GM19193 (cell line): Measurements from ENCODE around the gene LAMP1.

Experiments used
- POLR2A ChIP-seq: IDR thresholded peaks from 4 replicates; pipeline ENCODE4 v1.6.1; 2011; ENCODE audit not compliant: insufficient read depth, insufficient read length; ENCODE audit errors: extremely low read depth

The LAMP1 gene

DNA sequence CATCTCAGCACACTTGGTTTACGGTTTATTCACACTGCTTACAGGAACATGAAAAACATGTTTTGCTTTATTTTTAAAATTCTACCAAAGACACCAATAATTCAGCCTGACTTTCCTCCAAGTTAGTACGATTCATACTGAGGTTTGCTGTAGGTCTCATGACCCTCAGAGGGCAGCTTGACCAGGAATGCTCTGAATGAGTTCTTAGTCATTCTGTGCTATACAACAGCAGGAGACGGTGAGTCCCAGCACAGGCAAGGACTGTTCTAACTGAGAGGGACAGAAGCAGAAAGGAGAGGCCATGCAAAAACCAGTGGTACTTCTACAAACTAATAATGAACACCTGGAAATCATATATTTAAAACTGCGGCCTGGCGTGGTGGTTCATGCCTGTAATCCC lies 60.5 kb downstream of the LAMP1 start:
- TF ChIP-seq POLR2A = no peak

DNA sequence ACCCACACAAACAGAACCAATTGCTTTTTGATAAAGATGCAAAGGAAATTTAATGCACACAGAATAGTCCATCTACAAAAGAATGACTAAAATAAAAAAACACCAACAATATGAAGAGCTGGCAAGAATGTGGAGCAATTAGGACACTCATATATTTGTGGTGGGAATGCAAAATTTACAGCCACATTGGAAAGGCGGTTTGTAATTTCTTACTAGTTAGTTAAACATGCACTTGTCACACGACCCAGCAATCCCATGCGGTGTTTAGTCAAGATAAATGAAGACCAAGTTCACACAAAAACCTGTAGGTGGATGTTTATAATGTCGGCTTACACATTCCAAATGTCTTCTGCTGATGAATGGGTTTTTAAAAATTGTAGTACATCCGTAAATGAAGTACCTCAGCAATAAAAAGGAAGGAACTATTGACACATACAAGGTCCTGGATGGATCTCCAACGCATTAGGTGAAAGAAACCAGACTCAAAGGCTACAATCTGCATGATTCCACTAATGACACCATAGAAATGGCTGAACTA lies 61.7 kb downstream of the LAMP1 start:
- no peak for TF ChIP-seq POLR2A

DNA sequence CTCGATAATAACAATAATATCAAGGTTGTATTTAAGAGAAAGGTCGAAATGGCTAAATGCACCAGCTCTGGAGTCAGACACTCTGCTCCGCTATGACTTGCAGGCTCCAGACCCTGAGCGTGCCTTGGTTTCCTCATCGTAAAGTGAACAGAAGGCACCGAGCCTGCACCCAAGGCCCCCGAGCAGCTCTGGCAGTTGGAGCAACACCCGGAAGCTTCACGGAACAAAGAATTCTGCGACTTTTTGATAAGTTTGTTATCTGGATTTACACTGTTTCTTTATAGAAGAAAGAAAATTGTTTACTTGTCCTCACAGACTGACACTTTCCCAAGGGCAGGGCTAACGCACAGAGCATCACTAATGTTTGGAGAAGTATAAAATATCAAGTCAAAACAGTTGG lies 62.5 kb downstream of the LAMP1 start:
- TF ChIP-seq POLR2A = no peak

DNA sequence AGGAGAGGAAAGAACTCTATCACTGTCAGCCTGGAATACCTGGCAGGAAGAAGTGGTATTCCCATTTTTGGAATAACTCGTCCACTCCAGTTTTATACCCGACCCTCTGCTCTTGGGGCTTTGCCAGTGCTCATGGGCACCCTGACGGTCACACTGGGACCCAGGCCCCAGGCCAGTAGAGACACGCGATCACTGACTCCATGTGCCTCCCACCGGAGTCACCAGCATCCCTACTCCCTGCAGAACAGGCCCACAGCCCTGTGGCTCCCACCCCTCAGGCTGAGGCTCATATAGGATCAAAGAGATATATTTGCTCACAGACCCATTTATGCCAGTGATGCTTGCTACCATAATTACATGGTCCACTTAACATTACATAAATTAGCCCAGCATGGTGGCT lies 63.4 kb downstream of the LAMP1 start:
- no peak for TF ChIP-seq POLR2A

DNA sequence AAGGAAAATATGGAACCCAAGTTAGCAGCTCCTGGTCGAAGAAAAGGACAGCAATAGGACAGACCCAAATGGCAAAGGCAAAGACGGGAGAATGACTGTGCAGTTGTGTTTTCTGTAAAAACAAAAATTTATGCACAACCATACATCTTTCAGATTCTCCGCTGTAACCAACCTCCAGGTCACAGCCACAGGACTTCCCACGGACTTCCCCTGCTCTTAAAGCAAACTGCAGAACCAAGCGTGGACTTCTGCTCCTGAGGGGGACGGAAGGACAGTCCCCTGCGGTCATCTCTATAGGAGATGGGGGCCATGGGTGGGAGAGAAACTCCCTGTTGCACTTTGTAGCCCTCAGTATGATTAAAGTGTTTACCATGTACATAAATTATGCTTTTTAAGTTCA lies 64.4 kb downstream of the LAMP1 start:
- no peak for TF ChIP-seq POLR2A

DNA sequence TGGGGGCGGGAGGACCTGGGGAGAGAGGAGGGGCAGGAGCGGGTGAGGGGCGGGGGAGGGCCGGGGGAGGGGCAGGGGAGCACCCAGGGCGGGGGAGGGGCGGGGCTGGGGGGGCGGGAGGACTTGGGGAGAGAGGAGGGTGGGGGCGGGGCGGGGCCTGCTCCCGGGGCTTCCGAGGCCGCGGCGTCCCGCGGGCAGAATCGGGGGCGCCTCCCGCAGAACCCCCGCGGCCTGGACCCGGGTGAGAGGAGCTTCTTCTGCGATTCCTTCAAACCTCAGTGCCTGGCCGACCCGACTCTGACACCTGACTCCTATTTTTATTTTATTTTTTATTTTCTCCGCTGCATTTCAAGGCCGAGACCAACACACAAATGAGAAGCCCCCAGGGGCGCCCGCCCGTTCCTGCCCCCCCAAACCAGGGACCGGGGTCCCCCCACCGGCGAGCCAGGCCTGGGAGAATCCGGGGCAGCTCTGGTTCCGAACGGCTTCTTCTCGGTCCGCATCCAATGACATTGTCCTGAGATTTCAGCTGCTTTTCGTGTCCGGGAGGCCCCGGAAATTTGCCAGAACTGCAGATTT lies 67.4 kb downstream of the LAMP1 start:
- no peak for TF ChIP-seq POLR2A

DNA sequence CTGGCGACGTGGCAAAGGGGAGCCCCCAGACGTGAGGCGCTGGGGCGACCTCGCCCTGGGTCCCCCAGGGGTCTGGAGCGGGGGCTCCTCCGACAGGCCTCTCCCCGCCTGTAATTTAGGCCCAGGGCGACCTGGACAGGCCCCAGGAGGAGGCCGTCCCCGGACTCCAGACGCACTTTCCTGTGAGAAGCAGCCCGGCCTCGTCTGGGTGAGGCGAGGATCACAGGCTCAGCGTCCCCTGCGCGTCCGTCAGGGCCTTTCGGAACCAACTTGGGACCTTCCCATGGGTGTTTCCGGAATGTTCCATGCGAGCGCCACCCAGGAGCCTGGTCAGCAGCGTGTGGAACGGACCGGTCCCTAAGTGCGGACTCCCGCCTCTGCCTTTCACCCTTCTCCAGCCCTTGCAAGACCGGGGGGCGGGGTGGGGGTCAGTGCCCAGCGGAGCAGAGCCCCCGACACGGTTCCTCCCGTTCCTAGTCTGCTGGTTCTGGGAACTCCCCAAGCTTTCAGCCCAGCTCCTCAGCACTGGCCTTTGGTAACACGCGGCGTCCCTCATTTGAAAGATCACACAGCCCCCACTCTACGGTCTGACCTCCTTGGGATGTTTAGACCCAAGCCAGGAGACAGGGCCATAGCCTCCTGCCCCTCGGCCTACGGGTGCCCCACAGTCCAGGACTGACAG lies 68.0 kb downstream of the LAMP1 start:
- TF ChIP-seq POLR2A = no peak

DNA sequence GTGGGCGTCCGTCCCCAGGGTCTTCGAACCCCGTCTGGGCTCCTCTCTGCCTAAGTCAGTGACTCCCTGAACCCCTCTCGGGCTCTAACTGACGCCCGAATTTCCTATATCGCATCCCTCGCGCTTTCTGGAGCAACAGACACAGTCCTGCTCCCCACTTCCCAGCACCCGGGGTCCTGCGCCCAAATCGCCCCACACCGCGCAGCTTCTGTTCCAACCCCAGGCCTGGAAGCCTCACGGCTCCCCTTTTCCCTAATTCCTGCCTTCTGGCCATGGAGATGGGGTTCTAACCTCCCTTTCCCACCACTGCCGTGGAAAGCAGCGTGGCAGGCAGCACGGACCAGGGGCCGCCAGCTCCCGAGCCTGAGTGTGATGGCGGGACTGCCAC lies 68.5 kb downstream of the LAMP1 start:
- TF ChIP-seq POLR2A = no peak

DNA sequence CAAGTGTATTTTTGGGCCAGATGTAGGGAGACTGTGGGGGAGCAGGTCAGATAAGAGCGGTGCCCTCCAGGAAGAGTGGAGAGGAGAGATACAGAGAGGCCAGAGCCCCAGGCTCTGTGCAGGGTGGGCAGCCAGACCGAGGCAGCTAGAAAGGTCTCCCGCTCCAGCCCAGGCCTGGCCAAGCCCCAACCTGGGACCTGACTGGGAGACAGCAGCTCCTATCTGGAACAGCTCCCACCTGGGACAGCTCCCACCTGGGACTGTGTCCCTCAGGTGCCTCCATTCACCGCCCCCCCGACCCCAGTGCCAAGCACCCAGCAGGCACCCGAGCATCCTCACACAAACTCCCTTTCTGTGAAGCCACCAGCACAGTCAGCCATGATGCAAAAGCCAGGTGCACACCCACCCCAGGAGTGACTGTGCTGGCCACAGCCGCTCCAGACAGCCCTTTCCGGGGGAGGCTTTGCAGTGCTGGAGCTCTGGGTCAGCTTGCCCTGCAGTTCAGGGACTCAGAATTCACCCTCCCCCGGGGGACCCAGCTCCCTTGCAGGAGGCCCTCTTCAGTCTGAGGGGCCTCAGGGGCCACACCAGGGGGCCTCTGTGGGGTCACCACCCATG lies 69.0 kb downstream of the LAMP1 start:
- no peak for TF ChIP-seq POLR2A

DNA sequence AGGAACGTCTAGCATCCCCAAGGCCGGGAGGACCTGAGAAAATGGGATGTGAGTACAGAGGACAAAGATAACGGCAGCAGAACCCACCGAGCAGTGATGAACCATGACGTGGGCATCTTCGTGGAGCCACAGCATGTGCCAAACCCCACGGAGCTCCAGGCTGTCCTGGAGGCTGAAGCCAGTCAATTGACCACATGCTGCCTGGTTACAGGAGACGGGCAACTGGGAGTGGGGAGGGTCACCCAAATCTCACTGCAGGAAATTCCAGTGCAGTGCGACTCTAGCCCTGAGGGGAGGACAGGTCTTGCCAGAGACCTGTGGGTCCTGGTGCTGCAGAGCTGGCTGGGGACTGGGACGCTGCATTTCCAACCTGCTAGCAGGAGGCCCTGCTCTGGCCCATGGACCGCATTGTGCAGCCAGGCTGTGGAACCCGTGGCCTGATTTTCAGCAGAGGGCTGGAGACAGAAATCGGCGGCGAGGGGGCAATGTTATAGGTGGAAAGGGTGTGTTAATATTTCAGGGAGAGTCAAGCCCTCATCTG lies 70.1 kb downstream of the LAMP1 start:
- TF ChIP-seq POLR2A = no peak

DNA sequence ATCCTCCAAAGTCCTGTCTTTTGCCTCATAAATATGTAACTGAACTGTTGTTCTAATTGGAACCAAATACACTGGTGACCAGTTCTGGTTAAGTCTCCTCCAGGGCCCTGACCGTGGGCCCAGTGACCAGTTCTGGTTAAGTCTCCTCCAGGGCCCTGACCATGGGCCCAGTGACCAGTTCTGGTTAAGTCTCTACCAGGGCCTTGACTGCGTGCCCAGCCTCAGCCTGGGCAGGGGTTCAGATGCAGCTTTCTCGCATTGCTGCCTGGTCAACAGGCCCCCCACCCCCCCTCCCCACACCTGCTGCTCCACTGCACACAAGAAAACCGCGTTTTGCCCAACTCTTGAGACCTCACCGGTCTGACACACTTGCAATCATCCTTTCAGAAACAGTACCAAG lies 70.7 kb downstream of the LAMP1 start:
- no peak for TF ChIP-seq POLR2A

DNA sequence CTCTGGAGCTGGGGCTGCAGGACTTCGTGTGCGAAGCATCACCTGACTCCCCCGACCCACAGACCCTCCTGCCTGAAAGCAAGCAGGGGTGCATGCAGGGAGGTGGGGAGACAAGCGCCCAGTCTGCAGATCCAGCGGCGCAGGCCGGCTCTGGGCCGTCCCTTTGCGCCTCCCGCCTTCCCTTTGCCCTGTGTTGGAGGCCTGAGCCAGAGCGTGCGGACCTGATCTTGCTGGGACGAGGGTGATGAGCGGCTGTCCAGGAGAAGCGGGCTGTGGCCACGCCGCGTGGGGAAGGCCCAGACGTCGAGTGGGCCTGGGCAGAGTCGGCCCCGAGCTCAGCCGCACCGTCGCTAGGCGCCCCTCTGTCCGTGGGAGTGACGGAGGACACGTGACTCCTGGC lies 72.2 kb downstream of the LAMP1 start:
- TF ChIP-seq POLR2A = no peak

DNA sequence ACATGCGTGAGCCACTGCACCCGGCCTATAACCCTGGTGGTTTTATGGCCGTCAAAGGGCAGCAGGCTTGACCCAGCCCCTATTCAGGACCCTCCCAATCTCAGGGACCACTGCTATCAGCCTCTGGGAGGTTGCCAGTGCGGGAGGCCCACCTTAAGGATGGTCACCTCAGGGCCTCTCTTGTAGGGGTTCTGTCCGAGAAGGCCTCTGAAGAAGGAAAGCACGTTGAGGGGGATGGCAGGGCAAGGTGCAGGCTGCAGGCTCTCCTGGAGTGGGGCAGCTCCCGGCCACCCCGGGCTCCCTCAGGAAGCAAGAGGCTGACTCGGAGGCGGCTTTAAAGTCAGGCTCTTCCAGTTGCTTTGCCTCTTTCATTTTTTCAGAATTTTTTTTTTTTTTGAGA lies 72.8 kb downstream of the LAMP1 start:
- TF ChIP-seq POLR2A = no peak

DNA sequence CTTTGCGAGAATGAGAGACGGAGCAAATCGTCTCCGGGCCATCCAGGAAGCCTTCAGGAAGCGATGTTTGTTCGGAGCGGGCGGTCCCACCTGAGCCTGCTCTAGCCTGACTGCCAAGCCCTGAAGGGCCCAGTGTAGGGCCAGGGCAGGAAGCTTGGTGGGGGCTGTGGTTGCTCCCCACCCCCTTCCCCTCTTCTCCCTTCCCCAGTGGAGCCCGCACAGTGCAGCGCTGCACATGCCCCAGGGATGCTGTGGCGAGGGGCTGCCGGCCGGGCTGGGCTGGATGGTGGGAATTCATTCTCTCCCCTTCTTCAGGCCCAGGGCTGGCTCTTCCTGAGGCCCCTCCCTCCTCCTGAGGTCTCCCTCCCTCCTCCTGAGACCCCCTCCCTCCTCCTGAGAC lies 74.0 kb downstream of the LAMP1 start:
- no peak for TF ChIP-seq POLR2A
